ENCODE results near the gene TNNT2.

- no peak for TF ChIP-seq CTCF (conservative IDR thresholded peaks at IDR 0.05)
- TF ChIP-seq EZH2 (IDR thresholded peaks at IDR 0.05; ENCODE audit: low read depth) = no peak
Observed at GRCh38 chr1:201363467-201363866, 14.0 kb downstream of the TNNT2 start.

Measured in PC-9 (cell line).